MM.1S (cell line): ENCODE data around the gene KRT4.

Experiments
- EZH2 ChIP-seq: fragments of 300-600 bp; sonication (generic); optimal IDR thresholded peaks from 2 replicates; pipeline ENCODE3; 2017; ENCODE audit warnings: low read depth, mild to moderate bottlenecking, antibody characterized with exemption, low read length, mixed read lengths
- EZH2phosphoT487 ChIP-seq: fragments of 300-600 bp; sonication (generic); IDR thresholded peaks from 2 replicates; pipeline ENCODE4 v1.6.1; 2018; ENCODE audit warnings: antibody characterized with exemption, low read length
- TF ChIP-seq, protein P1 (sequence below): fragments of 300-600 bp; sonication (generic); IDR thresholded peaks from 2 replicates; pipeline ENCODE4 v1.5.1; 2016; ENCODE audit warnings: antibody characterized with exemption, low read length, mixed read lengths

GRCh38 chr12:52819731-52820510 lies 6.0 kb upstream of the KRT4 start:
- TF ChIP-seq, protein P1, sequence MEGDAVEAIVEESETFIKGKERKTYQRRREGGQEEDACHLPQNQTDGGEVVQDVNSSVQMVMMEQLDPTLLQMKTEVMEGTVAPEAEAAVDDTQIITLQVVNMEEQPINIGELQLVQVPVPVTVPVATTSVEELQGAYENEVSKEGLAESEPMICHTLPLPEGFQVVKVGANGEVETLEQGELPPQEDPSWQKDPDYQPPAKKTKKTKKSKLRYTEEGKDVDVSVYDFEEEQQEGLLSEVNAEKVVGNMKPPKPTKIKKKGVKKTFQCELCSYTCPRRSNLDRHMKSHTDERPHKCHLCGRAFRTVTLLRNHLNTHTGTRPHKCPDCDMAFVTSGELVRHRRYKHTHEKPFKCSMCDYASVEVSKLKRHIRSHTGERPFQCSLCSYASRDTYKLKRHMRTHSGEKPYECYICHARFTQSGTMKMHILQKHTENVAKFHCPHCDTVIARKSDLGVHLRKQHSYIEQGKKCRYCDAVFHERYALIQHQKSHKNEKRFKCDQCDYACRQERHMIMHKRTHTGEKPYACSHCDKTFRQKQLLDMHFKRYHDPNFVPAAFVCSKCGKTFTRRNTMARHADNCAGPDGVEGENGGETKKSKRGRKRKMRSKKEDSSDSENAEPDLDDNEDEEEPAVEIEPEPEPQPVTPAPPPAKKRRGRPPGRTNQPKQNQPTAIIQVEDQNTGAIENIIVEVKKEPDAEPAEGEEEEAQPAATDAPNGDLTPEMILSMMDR: no peak
- TF ChIP-seq EZH2phosphoT487 (no peak), EZH2 (no peak)
